Left kidney (tissue), 2 donors: ENCODE measurements around the gene AOPEP. TPM values are rescaled to one million over a fixed set of nuclear protein-coding genes. Genes with fewer than 3 reads are reported as not detected.
"Not testable (repeated sequence)": the region's sequence is repeated elsewhere in the genome, so short reads cannot be mapped to it uniquely, and the experiment has no call there.

ENCODE experiments used
- DNase-seq: peaks from one replicate; pipeline ENCODE4 v3.0.0-alpha.2; 2013
- polyA plus RNA-seq: library from polyadenylated mRNA; unstranded; fragments of 120-200 nt; gene quantifications from one replicate; pipeline ENCODE4 v1.2.1, GENCODE V29; 2013; ENCODE audit not compliant: insufficient read length

AOPEP gene
- polyA plus RNA-seq, 1 donor, result 54.5 TPM

- DNase-seq, result no peak
Measured at GRCh38 chr9:95018099-95018936, 291.8 kb downstream of the AOPEP start.

GRCh38 chr9:95020644-95021043 is 294.1 kb downstream of the AOPEP start:
- DNase-seq, result not testable (repeated sequence)

- DNase-seq, result no peak
Measured at GRCh38 chr9:95021166-95021886, 294.8 kb downstream of the AOPEP start.

GRCh38 chr9:95022657-95023056 is 296.2 kb downstream of the AOPEP start:
- DNase-seq, result no peak

GRCh38 chr9:95023217-95024003 is 296.9 kb downstream of the AOPEP start:
- DNase-seq, result no peak

- DNase-seq, result no peak
Measured at GRCh38 chr9:95024097-95024671, 297.7 kb downstream of the AOPEP start.

GRCh38 chr9:95025213-95026147 is 299.0 kb downstream of the AOPEP start:
- DNase-seq, result no peak

- no peak for DNase-seq
Measured at GRCh38 chr9:95026148-95026524, 299.6 kb downstream of the AOPEP start.

- DNase-seq, result no peak
Measured at GRCh38 chr9:95027914-95028852, 301.7 kb downstream of the AOPEP start.

- no peak for DNase-seq
Measured at GRCh38 chr9:95028853-95029219, 302.3 kb downstream of the AOPEP start.

- DNase-seq, result no peak
Measured at GRCh38 chr9:95029288-95029687, 302.8 kb downstream of the AOPEP start.

GRCh38 chr9:95029720-95030119 is 303.2 kb downstream of the AOPEP start:
- DNase-seq, result no peak

GRCh38 chr9:95030344-95030743 is 303.8 kb downstream of the AOPEP start:
- no peak for DNase-seq

- DNase-seq, result no peak
Measured at GRCh38 chr9:95030920-95031642, 304.6 kb downstream of the AOPEP start.

GRCh38 chr9:95031711-95032461 is 305.4 kb downstream of the AOPEP start:
- DNase-seq, result no peak

- DNase-seq, result no peak
Measured at GRCh38 chr9:95032580-95033341, 306.3 kb downstream of the AOPEP start.

- no peak for DNase-seq
Measured at GRCh38 chr9:95035846-95036245, 309.3 kb downstream of the AOPEP start.

GRCh38 chr9:95036676-95037075 is 310.2 kb downstream of the AOPEP start:
- no peak for DNase-seq
